DMS 273 (cell line): Measurements from ENCODE around the gene STAU1.

Source experiments
- DNase-seq: peaks from one replicate; lab custom pipeline; 2025; ENCODE audit not compliant: unreplicated experiment; lab: John Stamatoyannopoulos, UW

Gene STAU1

DNA sequence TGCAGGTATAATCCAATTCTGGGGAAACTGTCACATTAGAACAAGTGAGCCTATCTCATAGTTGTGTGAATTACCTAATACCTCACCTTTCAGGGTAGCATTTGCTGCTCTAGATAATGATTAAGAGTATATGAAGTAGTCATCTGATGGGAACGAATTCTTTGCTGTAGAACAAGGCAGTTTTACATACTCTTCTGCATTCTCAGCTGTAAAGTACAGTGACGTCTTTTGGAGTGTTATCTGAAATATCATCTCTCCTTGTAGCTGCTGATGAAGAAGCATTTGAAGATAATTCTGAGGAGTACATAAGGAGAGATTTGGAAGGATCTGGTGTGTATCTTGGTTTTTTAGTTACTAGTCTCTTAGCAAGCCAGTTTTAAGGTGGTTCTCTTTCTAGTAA lies 113.6 kb downstream of the STAU1 start:
- DNase-seq, result no peak
